GM21423 (cell line): ENCODE measurements around the gene CDC42BPB.
"Not testable (repeated sequence)": the region's sequence is repeated elsewhere in the genome, so short reads cannot be mapped to it uniquely, and the experiment has no call there.

Experiments
- ATAC-seq: cut with Tn5 transposase; IDR thresholded peaks from one replicate; pipeline ENCODE4 v1.9.1; 2021; ENCODE audit warnings: mild to moderate bottlenecking, moderate library complexity; ENCODE audit not compliant: unreplicated experiment

CDC42BPB gene

GRCh38 chr14:102905116-102906108 is 151.9 kb downstream of the CDC42BPB start:
- no peak for ATAC-seq

- ATAC-seq: no peak
Observed at GRCh38 chr14:102903889-102904512, 153.3 kb downstream of the CDC42BPB start.

DNA sequence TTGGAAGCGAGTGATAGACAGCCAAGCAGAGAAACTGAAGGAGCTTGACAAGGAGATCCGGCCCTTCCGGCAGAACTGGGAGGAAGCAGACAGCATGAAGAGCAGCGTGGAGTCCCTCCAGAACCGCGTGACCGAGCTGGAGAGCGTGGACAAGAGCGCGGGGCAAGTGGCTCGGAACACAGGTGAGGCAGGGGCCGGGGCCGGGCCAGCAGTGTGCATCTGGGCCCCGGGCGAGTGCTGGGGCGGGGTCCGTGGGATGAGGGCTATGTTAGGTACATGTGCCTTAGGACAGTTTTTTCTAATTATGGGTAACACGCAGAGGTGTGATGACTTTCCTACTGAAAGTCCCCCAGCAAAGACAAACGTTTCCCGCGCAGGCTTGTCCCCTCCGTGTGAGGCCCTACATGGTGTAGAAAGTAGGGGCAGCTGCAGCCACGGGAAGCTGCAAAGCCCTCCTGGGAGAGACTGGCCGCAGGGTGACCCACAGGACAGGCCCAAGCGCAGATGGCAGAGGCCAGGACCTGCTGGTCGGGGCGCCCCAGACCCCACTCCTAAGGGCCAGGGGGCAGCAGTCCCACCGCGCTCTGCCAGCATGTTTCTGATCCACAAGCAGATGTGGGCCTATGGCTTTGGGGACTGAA is 154.0 kb downstream of the CDC42BPB start:
- no peak for ATAC-seq

DNA sequence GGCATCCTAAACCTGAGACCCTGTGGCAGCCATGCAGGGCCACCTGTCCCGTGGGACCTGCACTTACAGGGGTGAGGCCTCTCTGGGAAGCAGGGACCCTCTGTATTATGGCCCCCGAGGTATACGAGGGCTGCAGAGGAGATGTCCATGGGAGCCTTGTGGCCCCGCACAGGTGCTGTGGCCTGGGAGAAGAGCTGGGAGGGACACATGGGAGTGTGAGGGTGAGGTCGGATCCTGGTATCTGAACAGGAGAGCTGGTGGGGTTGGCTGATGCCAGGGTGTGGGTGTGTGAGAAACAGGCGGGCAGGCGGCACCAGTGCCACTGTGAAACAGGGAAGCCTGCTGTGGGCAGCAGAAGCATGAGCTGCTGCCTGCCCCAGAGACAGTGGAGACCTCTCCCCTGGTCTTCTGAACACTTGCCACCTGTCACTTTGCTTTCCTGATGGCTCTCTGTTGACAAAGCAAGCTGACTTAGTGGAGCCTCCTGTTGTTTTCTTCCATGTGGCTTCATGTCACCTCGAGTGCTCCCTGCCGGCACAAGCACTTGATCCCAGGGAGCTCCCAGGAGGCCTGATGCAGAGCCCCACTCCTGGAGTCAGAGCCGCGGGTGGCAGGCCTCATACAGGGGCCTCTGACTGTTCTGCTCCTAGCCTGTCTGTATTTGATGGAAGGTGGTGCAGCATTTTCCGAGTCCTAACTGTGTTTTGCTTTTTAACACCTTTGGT is 154.7 kb downstream of the CDC42BPB start:
- ATAC-seq: no peak

GRCh38 chr14:102902086-102902485 is 155.3 kb downstream of the CDC42BPB start:
- peak; percentile 4 for ATAC-seq

GRCh38 chr14:102901633-102902032 is 155.7 kb downstream of the CDC42BPB start:
- peak; percentile 71 for ATAC-seq

DNA sequence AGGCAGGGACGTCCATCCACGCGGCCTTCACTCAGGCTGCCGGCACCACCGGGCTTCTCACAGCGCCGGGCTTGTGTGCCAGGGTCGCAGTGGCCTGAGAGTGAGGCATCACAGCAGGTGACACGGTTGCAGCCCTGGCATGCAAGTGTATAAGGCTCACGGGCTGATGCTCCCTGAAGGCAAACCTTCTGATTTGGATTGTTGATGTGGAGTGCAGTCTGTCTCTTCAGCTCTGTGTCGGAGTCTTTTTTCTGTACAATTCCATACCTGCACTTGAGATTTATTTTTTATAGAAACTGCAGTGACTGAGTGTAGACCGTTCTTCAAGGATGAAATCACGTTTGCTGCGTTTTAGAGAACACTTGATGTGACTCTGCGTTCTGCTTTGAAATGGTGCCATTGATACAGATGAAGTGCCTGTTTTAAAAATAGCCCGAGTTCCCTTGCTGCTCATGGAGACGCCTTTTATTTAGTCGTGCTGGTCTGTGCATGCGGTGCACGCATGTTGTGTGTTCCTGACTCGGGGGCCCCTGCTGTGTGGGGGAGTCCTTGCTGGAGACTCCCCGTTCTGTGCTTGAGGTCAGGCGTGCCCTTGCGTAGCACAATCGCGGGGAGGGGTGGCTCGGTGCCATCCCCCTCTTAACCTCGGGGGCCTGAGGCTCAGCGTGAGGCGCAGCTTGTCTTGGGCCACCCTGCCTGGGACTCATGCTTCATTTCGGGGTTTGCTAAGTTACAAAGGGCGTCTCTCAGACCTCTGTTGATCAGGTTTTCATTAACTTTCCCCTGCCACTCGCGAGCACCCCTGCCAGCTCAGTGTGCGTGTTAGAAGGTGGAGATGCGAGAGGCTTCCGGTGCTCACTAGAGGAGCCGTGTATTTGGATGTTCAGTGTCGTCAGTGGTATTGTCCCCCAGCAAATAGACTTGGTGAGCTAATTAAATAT is 156.4 kb downstream of the CDC42BPB start:
- peak; percentile 62 for ATAC-seq

DNA sequence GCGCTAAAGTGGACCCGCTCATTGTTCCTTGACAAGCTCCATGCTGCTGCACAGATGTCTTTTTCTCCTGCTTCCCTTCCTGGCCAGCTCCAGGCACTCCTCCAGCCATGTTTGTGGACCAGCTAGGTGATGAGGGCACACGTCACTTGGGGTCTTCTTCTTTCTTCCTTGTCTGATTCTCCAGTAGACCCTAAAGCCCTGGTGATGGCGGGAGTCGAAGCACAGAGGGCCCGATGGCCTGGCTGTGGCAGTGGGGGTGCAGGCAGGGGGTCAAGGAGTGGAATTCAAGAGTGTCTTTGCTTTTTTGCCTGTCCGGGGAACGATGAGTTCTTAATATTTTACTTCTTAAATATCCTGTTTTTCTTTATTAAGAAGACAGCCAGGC is 157.8 kb downstream of the CDC42BPB start:
- ATAC-seq: no peak

- ATAC-seq: no peak
Observed at GRCh38 chr14:102898776-102899515, 158.4 kb downstream of the CDC42BPB start.

- no peak for ATAC-seq
Observed at GRCh38 chr14:102898298-102898697, 159.1 kb downstream of the CDC42BPB start.

DNA sequence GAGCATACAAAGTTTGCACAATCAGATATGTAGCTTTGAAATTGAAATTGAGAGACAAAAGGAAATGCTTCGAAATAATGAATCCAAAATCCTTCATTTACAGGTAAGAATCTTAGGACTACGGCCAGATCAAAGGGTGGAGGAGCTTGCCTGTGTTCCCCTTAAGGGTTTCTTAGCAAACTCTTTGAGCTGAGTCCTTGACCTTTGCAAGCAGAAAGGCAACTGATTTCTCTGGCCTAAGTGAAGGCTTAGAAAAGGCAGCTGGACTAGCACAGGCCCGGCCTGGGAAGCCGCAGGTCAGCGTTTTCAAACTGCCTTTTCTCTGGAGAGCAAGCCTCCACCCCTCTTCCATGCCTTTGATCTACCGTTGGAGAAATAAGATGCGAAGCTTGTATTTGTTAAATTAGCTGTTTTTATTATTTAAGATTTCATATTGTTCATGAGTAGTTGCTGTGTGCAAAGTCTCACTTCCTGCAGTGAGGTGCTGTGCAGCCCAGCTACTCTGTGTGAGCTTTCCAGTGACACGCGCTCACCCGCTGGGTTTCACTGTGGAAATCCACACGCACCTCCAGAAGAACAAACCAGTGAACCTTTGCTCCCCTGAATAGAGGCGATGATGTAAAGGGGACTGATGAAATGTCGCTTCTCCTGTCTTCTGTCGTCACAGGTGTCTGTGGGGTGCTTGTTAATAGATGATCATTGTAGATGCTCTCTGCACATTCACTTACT is 159.9 kb downstream of the CDC42BPB start:
- ATAC-seq: no peak

DNA sequence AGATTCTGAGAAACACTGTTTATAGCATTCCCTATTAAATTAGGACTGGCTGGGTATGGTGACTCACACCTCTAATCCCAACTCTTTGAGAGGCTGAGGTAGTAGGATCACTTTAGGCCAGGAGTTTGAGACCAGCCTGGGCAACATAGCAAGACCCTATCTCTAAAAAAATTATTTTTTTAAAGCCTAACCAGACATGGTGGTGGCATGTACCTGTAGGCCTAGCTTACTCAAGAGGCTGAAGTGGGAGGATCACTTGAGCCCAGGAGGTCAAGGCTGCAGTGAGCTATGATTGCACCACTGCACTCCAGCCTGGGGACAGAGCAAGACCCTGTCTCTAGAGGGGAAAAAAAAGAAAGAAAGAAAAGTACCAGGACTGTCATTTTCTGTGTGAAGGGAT is 160.6 kb downstream of the CDC42BPB start:
- ATAC-seq: not testable (repeated sequence)

DNA sequence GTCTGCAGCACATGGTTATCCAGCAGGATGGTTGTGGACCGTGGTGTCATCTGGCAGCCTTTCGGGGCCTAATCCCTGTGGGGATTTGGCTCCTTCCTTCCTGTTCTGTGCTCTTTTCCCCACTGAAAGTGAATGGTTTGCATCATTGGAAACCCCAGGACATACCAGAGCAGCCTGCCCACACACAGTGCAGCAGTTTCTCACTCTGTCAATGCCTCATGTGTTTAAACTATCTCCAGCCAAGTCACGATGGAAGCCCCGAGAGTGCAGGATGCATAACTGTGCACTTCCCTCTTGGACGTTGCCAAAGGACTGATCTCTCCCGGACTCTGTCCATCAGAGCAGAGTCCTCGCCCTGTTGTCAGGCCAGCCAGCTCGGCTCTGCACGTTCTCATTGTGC is 163.9 kb downstream of the CDC42BPB start:
- ATAC-seq: no peak

- ATAC-seq: no peak
Observed at GRCh38 chr14:102892651-102893050, 164.7 kb downstream of the CDC42BPB start.

DNA sequence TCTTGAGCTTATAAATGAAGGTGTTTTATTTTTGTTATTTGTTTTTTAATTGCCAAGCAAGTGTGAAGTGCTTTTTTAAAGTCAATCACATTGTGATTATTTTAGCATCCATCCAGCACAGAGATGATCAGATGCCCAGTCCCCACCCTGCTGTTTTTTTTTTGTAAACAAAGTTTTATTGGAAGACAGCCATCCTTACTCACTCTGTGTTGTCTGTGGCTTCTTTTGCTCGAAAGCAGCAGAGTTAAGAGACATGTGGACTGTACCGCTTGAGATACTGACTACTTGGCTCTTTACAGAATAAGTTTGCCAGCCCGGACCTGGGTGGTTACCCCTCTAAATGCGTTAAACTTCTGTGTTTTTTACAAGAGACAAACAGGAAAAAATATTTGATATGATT is 165.8 kb downstream of the CDC42BPB start:
- ATAC-seq: no peak

GRCh38 chr14:102891111-102891510 is 166.2 kb downstream of the CDC42BPB start:
- ATAC-seq: no peak

GRCh38 chr14:102889615-102890014 is 167.7 kb downstream of the CDC42BPB start:
- ATAC-seq: no peak

GRCh38 chr14:102888748-102889147 is 168.6 kb downstream of the CDC42BPB start:
- no peak for ATAC-seq
